A673 (cell line): ENCODE measurements around the gene TDRD3.

Experiments
- EZH2 ChIP-seq: fragments of 200-600 bp; sonication (generic); IDR thresholded peaks from 2 replicates; pipeline ENCODE4 v1.6.1; 2017; ENCODE audit warnings: borderline replicate concordance, low read depth, mild to moderate bottlenecking, mixed read lengths, antibody characterized with exemption, low read length; ENCODE audit not compliant: poor library complexity, severe bottlenecking
- TF ChIP-seq, protein P1 (sequence below): fragments of 300-800, 200-600 bp; sonication (generic); conservative IDR thresholded peaks from 2 replicates; pipeline ENCODE4 v1.5.1; 2017; ENCODE audit warnings: low read depth, mild to moderate bottlenecking, antibody characterized with exemption, low read length, moderate library complexity, mixed read lengths

DNA sequence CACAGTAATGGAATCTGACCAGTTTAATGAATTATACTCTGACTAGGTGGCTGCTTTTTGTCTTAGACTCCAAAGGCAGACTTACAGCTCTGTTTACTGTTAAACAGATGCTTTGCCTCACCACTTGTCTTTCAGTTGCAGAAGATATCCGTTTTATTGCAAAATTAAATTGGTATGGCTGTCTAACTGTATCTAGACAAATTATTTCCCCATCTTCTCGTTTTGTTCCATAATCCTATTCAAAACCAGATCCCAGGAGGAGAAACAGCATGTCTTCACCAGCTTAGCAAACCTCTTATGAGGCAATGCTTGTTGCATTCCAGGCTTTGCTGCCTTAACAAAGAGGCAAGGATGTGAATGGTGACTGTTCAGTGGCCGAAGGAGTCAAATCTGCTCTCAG, 215.6 kb downstream of the TDRD3 start:
- TF ChIP-seq, protein P1, sequence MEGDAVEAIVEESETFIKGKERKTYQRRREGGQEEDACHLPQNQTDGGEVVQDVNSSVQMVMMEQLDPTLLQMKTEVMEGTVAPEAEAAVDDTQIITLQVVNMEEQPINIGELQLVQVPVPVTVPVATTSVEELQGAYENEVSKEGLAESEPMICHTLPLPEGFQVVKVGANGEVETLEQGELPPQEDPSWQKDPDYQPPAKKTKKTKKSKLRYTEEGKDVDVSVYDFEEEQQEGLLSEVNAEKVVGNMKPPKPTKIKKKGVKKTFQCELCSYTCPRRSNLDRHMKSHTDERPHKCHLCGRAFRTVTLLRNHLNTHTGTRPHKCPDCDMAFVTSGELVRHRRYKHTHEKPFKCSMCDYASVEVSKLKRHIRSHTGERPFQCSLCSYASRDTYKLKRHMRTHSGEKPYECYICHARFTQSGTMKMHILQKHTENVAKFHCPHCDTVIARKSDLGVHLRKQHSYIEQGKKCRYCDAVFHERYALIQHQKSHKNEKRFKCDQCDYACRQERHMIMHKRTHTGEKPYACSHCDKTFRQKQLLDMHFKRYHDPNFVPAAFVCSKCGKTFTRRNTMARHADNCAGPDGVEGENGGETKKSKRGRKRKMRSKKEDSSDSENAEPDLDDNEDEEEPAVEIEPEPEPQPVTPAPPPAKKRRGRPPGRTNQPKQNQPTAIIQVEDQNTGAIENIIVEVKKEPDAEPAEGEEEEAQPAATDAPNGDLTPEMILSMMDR = no peak
- TF ChIP-seq EZH2 = no peak
